HS-27A (cell line): ENCODE results near the gene ANKRD33B.

Experiments
- DNase-seq: peaks from one replicate; pipeline ENCODE4 v3.0.0-alpha.2; 2012; ENCODE audit warnings: low read depth, missing footprints

Gene ANKRD33B

GRCh38 chr5:10699281-10699874 is 135.5 kb downstream of the ANKRD33B start:
- no peak for DNase-seq

GRCh38 chr5:10699987-10700386 is 136.1 kb downstream of the ANKRD33B start:
- no peak for DNase-seq

DNA sequence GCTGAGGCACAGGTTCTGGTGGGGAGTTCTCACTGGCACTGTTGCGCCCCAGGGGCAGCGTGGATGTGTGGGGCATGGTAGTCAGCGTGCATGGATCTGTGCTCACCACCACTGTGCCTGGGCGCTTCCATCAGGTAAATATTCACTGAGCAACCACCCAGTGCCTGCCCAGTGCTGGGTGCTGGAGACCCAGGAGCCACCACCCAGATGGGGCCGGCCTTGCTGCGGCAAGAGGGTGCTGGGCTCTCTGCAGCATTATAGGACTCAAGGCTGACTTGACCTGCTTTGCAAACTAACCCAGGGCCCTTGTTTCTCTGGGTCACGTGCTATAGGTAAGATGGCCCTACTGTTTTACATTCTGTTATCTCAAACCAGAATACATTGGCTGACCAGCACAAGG is 136.6 kb downstream of the ANKRD33B start:
- DNase-seq, result no peak

GRCh38 chr5:10701567-10702039 is 137.7 kb downstream of the ANKRD33B start:
- DNase-seq, result no peak

DNA sequence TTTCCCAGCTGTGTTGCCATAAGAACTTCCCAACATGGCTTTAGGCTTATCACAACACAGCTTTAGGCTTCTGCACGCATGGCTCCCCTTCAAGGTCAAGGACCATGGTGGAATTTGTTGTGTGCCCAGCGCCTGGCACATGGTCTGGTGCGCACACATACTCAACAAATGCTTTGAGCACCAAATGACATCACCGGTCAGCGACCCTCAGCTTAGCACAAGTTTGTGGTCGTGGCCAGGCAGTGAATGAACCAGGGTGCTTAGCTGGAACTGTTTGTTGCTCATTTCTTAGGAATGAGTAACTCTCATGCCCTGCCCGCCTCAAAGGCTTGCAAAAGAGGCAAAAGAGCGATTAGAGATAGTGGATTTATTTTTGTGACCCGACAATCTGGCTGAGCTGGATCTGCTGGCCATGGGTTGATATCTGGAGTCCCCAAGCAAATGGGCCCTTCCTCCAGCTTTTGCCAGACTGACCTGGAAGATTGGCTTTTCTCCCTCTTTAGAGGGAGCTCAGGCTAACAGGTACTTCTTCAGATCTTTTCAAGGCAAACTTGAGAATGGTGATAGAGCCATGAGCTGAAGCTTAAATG is 138.3 kb downstream of the ANKRD33B start:
- DNase-seq, result peak; percentile 97

- DNase-seq, result no peak
Observed at GRCh38 chr5:10702911-10703491, 139.1 kb downstream of the ANKRD33B start.

DNA sequence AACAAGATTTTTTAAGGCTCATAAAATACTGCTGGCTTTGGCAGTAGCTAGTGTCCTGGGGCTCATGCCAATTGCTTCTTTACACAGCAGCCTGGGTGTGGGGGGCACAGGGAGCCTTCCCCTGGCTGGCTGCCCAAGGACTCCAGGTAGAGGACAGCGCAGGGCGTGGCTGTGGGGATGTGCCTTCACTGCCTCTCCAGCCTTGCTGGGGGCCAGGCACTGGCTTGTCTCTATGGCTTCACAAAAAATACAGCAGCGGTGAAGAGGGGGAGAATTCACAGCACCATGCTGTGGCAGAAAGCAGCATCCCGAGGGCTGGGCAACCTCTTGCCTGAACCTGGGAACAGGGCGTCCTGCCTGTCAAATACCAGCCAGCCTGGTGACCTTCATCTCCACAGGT is 139.8 kb downstream of the ANKRD33B start:
- no peak for DNase-seq

DNA sequence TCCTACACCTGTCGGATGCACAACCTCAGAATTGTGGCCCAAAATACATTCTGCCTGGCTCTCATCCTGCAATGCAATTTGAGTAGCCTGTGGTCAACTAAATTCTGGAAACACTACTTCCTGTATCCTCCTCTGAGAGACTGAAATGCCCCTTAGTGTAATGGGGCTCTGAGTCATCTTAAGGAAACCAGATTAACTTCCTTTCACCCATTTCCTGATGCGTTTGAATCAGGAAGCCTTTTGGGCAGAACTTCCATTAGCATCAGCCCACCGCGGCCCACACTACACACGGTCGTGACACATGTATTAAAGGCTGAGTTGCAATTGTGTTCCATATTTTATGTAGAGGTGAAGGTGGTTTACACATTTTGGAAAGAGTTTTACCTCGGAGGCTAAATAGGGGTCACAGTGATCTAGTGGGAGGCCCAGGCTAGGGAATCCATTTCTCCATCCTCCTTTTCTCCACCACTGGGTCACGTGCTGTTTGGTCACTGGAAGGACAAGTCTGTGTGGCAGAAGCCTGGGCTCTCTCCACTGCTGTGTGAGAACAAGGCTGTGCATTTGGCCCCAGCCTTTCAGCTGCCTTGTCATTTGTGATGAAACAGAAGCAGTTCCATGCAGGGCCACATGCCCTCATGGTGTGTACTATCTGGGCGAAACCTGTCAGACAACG is 141.2 kb downstream of the ANKRD33B start:
- DNase-seq, result no peak

- DNase-seq, result no peak
Observed at GRCh38 chr5:10705747-10706146, 141.9 kb downstream of the ANKRD33B start.

DNA sequence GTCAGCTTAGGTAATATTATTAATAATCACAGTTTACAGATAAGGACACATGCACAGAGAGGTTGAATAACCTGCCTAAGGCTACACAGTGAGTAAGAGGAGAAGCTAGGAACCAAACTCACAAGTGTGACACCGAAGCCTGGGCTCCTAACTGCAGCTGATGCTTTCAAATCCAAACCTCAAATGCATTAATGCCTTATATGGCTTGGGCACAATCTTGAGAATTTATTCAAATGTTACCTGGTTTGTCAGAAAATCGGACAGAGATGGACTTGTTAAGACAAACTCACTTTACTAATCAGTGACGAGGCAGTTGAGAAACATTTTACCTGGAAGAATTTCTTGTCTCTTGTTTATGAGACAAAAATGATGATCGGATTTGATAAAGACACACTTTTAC is 142.5 kb downstream of the ANKRD33B start:
- no peak for DNase-seq
